H4 (cell line): Measurements from ENCODE around the gene AFG1L. TPM values are rescaled to one million over a fixed set of nuclear protein-coding genes. Genes with fewer than 3 reads are reported as not detected.

Experiments used
- DNase-seq: peaks from one replicate; pipeline ENCODE4 v3.0.0-alpha.2; 2015; ENCODE audit warnings: low spot score
- total RNA-seq: library from RNA; depleted of rRNA; stranded (reverse); fragments of >200 nt; shearing (Covaris generic); gene quantifications from 2 replicates; pipeline ENCODE4 v1.2.3, GENCODE V29; 2014

Gene AFG1L
- total RNA-seq, 1 experiment from 2014 or later = 2.7 TPM

- DNase-seq = no peak
Observed at GRCh38 chr6:108453601-108454185, 158.8 kb downstream of the AFG1L start.

- no peak for DNase-seq
Observed at GRCh38 chr6:108454356-108454755, 159.5 kb downstream of the AFG1L start.

- DNase-seq = no peak
Observed at GRCh38 chr6:108455688-108456087, 160.8 kb downstream of the AFG1L start.

GRCh38 chr6:108463784-108464183 is 168.9 kb downstream of the AFG1L start:
- no peak for DNase-seq

DNA sequence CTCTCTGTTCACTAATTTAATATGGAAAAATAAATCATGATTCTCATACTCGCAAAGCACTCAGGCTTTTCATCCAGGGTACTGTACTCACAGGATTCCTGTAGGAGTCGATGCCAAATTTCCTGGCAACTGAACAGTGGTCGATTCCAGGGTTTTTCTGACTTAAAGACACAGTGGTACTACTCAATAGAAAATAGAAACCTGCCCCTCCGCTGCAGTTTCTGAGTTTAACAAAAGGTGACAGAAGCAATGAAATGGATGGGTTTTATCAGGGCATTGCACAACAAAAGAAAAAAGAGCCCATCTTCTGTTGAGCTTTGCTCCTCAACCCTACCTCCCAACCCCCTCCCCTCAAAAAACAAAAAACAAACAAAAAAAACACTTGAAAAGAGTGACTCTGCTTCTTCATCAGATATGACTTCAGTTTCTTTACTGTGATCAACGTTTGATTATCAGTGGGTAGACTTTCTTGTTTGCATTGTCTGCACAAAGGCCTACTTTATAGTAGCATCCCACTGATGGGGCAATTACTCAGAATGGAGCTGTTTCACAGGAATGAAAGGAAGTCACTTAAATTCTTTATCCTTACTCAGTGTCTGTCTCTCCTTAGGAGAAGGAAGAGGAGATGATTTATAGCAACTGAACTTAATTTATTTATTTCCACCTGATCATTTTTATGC is 169.7 kb downstream of the AFG1L start:
- DNase-seq = no peak

GRCh38 chr6:108465098-108465495 is 170.2 kb downstream of the AFG1L start:
- no peak for DNase-seq

GRCh38 chr6:108468346-108468745 is 173.5 kb downstream of the AFG1L start:
- no peak for DNase-seq

- DNase-seq = no peak
Observed at GRCh38 chr6:108469316-108469715, 174.5 kb downstream of the AFG1L start.

DNA sequence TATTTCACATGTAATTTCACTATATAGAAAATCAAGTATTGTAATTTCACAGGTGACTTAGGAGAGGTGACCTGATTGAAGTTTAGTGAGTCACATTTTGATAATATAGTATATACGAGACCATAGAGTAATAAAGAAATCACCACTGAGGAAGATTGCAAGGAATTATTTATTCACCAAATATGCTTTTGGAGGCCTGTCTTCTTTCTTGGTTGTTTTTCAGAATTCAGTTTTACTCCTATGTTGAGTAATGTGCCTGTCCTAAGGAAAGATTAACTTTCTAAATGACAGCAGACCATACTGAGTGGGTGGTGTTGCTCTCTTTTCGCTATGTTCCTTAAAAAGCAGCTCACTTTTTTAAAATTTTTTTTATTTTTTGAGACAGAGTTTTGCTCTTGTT is 178.3 kb downstream of the AFG1L start:
- no peak for DNase-seq

DNA sequence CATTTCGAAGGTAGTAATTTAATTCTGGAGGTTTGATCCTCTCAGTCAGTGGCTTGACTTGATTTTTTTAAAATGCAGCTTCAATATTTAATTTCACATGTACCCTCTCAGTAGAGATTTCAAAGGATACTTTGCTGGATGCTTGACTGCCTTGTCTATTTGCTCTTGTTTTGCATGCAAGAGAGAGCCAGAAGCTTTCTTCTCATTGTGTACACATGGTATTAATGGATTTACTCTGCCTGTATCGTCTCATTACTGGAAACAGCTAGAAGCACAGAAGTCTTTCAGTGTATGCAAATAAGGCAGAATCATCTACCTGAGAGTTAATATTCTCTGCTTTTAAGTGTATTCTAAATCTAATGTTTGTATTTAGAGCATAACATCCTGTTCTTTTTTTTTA is 181.5 kb downstream of the AFG1L start:
- no peak for DNase-seq

GRCh38 chr6:108476847-108477430 is 182.1 kb downstream of the AFG1L start:
- no peak for DNase-seq

DNA sequence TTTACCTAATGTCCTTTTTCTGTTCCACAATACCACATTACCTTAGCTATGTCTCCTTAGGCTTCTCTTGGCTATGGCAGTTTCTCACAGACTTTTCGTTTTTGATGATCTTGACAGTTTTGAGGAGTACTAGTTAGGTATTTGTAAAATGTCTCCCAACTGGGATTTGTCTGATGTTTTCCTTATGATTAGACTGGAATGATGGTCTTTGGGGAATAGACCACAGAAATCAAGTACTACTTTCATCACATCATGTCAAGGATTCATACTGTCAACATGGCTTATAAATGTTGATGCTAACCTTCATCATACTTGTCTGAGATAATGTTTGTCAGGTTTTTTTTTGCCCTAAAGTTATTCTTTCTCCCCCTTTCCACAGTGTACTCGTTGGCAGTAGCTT is 187.7 kb downstream of the AFG1L start:
- DNase-seq = no peak

DNA sequence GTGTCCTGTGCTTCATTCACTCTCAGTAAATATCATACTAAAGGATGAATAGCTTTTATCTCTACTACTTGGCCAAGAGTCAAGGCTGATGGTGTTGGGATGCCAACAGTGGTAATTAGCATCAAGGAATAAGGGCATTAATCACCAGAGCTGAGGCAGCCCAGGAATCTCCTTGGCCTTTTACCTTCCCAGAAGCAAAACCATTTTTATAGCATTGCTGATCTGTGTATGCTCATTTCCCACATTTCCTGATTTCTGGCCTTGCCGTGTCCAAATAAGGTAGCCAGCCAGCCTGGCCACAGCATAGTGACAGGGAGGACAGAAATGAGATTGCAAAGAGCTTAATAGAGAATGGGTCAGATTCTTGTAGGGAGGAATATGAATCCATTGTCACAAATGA is 189.2 kb downstream of the AFG1L start:
- no peak for DNase-seq

DNA sequence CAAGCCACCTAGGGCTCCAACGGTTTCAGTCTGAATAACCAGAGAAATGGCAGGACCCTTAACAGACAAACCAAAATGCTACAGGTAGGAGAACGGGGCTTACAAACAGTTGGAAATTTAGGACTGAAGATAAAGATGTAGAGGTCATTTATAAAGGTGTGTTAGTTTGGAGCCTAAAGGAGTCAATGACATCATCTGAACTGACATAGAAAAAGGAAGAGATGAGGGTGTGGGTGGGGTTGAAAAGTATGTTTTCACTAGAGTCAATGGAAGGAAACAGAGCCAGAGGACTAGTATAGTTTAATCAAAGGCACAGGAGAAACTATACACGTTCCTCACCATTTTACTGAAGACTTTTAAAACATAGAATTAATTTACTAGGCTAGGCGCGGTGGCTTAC is 194.8 kb downstream of the AFG1L start:
- DNase-seq = no peak

- DNase-seq = peak; percentile 7
Observed at GRCh38 chr6:108492131-108492766, 197.4 kb downstream of the AFG1L start.

DNA sequence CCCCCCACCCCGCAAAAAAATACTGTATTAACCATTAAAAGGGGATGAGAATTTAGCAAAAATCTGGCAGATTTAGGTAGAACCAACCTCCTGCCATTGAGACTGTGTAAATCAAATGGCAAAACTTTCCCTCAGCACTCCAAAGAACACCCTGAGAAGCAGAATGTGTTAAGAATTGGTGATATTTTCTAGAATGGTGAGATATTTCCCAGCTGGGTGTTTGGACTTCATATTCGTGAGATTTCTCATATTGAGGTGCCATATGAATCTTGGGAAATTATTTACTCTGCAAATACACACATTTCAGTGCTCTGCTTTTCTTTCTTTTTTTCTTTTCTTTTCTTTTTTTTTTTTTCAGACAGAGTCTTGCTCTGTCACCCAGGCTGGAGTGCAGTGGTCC is 199.6 kb downstream of the AFG1L start:
- DNase-seq = no peak

DNA sequence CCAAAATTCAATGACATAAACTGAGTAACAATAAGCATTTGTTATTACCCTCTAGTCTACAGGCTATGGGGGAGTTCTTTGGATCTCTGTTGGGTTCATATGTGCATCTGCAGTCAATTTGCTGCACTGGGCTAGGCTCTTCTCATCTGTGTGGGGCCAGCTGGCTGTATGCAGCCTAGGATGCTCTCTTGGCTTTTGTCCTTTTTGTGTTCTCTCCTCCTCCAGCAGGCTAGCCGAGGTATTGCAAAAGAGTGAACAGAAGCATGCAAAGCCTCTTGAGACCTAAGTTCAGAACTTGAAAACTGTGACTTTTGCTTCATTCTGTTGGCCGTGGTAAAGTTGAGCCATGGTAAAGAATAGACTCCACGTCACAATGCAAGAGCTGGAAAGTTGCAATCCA is 203.0 kb downstream of the AFG1L start:
- peak; percentile 16 for DNase-seq

- no peak for DNase-seq
Observed at GRCh38 chr6:108501559-108501958, 206.7 kb downstream of the AFG1L start.

DNA sequence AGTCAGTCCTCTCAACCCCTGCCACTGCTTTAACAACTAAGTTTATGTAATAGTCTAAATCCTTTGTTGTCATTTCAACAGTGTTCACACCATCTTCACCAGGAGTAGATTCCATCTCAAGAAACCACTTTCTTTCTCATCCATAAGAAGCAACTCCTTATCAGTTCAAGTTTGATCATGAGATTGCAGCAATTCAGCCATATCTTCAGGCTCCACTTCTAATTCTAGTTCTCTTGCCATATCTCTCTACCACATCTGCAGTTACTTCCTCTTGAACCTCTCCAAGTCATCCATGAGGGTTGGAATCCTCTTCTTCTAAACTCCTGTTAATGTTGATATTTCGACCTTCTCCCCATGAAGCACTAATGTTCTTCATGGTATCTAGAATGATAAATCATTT is 208.0 kb downstream of the AFG1L start:
- DNase-seq = no peak

DNA sequence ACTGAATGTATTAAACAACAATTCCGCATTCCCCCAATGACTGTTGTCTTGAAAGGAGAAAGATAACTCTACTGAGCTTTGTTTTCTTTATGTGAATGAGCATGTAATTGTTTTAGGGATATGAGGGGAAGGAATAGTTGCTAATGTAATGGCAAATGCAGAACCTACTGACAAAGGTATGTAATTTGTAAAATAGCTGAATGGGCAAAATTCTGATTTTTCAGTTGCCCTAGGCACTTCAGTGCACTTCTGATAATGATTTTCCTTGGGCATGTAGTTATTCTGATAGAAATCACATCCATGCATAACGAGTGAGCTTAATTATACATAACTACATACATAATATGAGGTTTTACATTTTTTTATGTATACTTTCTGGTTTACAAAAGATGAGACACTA is 212.5 kb downstream of the AFG1L start:
- DNase-seq = no peak

- no peak for DNase-seq
Observed at GRCh38 chr6:108510461-108511319, 215.8 kb downstream of the AFG1L start.
